NCI-H526 (cell line): ENCODE results near the gene PARVG.

ENCODE experiments used
- DNase-seq, 2 experiments: peaks; one replicate each; lab custom pipeline; 2025; lab: John Stamatoyannopoulos, UW

Gene PARVG

GRCh38 chr22:44180706-44181032 lies at the start of gene PARVG:
TSS of gene PARVG (plus strand) at chr22:44180925. CDS start at chr22:44183330, 2,405 bp downstream.
- DNase-seq, result no peak

GRCh38 chr22:44131412-44131811 lies 49.3 kb upstream of the PARVG start:
- no peak for DNase-seq

- peak in 1 of 2 experiments; percentile 41 for DNase-seq
These were observed 48.6 kb upstream of the PARVG start for GRCh38 chr22:44131989-44132685.

GRCh38 chr22:44132724-44133123 lies 48.0 kb upstream of the PARVG start:
- peak in 1 of 2 experiments; percentile 49 for DNase-seq

DNA sequence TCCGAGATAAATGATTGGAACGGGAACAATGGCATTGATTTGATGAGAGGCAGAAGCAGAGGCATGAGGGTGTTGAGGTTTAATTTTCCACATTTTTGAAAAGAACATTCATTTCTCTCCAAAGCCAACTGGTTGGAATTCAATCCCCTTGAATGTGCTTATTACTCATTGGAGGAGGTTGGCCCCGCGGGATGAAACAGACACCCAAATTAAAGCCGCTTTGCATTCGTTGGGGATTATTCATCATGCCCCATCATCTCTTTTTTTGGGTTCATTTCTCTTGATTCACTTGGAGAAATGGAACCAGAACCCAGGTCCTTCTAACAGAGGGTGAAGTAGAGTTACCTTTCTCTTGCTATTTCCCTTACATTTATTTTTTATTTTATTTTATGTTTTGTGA lies 47.6 kb upstream of the PARVG start:
- DNase-seq, result no peak

DNA sequence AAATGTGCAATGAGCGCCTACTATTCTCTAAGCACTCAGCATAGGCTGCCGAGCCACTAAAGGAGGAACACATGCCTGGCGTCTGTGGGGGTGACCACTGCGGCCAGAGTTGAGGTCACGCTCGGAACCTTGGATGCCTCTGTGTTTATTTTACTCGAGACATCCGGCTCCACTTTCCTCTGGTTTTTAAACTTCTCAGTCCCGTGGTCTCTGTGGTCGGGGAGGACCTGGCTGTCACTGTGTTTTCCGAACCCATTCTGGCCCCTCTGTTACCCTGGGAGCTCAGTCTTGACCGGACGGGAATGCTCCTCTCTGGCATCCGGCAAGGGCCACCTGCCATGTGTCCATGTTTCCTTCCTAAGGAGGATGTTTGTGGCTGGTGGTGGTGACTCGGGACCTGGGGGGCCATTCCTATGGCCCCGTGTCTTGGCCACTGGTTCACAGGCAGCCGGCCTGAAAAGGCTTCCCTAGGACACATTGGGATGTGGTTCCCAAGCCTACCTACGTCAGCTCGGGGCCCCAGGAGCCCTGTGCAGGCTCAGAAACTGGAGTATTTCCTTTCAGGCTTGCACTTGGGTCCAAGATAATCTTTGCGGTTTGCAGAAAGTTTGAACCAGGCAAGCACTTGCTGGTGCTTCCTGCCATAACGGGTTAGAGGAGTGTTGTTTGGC lies 46.7 kb upstream of the PARVG start:
- no peak for DNase-seq

DNA sequence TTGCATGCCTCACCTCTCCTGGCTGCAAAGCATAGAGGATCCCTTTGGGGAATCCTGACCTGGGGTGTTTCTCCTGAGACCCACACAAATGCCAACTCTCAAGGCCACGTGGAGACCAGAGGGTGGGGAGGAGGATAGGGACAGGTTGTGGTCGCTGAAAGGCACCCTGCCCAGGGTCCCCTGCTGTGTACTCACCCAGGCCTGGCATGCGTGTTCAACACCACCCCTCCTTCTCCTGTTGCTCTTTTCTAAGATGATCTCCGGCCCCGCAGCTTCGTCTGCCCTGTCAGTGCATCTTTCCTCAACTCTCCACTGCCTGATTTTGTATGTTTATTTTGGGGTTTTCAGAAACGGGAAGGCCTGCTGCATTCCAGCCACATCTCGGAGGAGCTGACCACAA lies 44.6 kb upstream of the PARVG start:
- DNase-seq, result no peak

- DNase-seq, result no peak
These were observed 43.9 kb upstream of the PARVG start for GRCh38 chr22:44136786-44137185.

DNA sequence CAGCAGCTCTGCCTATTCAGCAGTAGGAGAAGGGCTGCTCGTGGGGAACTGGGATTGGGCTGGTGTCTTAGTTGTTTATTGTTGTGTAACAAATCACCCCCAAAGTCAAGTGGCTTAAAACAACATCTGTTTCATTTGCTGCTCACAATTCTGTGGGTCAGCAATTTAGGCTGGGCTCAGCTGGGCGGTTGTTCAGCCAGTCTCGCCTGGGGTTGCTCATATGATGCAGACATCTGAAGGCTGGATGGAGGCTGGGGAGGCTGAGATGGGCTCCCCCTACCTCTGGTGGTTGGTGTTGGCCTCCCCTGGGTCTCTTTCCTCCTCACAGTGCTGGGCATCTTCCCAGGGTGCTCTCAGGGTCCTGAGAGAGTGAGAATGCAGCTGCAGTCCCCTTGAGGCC lies 43.3 kb upstream of the PARVG start:
- DNase-seq, result no peak

DNA sequence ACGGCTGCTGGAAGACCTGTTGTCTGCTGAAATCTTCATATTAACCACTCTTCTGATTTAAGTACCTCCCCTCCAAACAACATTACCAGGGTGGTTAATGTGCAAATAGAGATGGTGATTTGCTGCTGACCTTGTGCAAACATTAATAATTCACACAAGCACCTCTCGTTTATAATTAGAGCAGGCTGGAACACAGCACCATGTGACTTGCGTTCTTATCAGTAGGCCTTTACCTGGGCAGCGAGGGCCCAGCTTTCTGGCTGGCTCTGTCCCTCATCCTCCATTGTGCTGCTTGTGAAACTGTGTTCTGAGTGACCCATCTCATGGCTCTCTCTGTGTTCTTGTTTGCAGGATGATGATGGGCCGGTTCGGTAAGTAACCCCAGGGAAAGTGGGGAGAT lies 41.0 kb upstream of the PARVG start:
- DNase-seq, result no peak

GRCh38 chr22:44142421-44143104 lies 38.2 kb upstream of the PARVG start:
- DNase-seq, result no peak

- no peak for DNase-seq
These were observed 37.6 kb upstream of the PARVG start for GRCh38 chr22:44143105-44143474.

DNA sequence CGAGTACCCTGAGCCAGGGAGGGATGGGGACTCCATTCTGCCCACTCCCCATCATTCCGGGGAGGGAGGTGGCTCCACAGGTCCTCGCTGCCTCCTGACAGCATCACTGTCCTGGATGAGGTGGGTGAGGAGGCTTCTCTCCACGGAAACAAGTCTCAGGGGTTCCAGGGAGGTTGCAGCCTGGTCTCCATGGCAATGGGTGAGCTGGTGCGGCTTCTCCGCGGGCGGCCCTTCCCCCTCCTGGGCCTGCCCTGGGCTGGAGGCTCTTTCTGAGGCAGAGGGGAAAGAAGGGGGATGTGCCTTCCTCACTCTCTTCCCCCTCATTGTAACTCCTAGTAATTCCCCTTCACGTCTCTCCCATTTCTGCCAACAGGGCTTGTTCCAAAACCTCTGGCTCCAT lies 37.1 kb upstream of the PARVG start:
- no peak for DNase-seq

DNA sequence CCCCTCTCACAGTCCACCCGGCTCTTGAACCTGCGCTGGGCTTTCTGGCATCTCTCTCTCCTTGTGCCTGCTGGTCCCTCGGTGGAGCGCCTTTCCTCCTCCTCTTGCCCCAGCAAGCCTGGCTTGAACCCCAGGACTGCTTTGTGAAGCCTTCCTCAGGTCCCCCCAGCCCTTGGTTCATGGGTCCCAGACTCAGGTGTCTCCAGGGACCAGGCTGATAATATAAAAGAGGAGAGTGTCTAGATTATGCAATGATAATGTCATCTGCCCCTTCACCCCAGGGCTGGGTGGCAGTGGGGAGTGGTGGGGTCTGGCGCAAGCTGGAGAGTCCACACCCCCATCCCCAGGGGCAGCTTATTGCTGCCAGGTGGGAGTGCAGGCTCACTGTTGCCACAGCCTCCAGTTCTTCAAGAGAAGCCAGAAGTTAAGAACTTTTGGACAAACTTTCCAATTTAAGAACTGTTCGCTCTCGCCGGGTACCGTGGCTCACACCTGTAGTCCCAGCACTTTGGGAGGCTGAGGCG lies 36.6 kb upstream of the PARVG start:
- DNase-seq, result no peak

DNA sequence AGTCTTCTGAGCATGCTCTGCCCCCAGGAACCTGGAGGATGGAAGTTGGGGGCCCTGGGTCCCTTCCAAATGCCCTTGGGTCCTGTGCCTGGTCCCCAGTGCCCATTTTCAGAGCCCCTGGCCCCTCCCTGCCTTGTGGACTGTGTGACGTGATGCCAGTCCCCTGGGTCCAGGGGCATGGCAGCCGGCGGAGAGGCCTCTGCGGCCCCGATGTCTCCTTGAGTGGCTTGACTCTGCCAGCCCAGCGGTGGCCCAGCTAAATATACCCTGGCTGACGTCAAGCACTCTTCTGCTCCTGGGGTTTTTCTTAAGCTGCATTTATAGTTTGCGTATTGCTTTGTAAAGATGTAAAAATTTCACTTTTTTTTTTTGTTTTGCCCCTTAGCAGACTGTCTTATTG lies 35.2 kb upstream of the PARVG start:
- no peak for DNase-seq

DNA sequence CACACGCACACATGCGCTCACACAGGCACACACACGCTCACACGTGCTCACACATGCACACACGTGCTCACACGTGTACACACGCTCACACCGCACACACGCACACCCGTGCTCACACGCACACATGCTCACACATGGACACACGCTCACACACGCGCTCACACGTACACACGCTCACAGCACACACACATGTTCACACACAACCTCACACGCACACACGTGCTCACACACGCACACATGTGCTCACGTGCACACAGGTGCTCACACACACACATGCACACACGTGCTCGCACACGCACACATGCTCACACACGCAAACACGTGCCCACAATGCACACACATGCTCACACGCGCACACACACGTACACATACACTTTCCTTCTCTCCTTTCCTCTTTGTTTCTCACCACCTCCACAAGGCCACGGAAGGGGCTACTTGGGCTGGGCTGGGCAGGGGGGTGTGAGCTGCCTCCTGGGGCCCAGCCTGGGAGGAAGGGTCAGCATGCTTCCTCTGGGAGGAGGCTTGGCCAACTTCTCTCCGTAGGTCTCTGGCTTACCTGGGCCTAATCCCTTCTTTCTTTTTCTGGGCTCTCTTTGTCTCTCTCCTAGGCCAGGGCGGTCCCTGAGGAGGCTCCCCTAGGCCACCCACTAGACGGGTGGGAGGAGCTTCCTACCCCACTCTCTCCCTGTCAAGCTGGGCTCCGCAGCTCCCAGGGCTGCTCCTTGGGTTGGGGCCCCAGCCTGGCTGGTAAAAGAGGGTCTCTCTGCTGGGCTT lies 34.5 kb upstream of the PARVG start:
- DNase-seq, result no peak

DNA sequence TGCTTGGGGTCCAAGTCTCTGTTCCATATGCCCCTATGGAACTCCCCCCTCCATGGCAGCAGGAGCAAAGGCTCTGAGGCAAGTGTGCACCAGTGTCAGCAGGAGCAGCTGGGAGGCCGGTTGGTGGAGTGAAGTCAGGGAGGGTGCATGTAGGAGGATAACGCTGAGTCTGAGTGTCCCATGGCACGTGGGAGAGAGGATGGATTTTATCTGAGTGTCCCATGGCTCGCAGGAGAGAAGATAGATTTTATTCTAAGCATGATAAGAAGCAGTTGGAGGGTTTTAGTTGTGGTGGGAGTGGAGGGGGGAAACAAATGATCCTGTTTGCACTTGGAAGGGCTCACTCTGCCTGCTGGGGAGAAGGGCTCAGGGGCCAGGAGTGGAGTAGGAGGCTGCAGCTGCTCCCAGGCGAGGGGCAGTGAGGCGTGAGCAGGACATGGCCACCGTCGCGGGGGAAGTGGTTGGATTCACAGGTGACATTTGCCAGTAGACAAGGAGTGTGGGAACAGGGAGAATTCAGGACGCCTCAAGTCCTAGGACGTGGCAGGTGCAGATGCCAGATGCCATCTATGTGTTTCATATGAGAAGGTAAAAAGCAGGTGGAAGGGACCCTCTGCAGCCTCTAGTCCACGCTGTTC lies 33.6 kb upstream of the PARVG start:
- DNase-seq, result no peak

GRCh38 chr22:44147821-44148574 lies 32.7 kb upstream of the PARVG start:
- DNase-seq, result no peak

DNA sequence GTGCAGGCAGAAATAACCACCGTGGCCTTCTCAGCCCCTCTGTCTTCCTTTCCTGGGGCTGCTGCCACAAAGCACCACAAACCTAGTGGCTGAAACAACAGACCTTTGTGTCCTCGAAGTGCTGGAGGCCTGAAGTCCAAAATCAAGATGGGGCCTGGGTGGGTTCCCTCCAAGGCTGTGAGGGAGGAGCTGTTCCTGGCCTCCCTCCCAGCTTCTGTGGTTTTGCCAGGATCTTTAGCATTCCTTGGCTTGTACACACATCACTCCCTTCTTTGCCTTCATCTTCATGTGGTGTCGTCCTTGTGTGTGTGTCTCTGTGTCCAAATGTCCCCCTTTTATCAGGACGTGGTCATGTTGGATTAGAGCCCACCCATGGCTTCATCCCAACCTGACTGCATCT lies 29.0 kb upstream of the PARVG start:
- DNase-seq, result no peak

GRCh38 chr22:44153710-44154109 lies 27.0 kb upstream of the PARVG start:
- no peak for DNase-seq

GRCh38 chr22:44154436-44154942 lies 26.2 kb upstream of the PARVG start:
- no peak for DNase-seq
